ENCODE measurements around the gene S100A3. TPM values are rescaled to one million over a fixed set of nuclear protein-coding genes. Genes with fewer than 3 reads are reported as not detected.
"Not testable (repeated sequence)": the region's sequence is repeated elsewhere in the genome, so short reads cannot be mapped to it uniquely, and the experiment has no call there.

The S100A3 gene
- total RNA-seq, 6 experiments from 2014 or later = 0.29 TPM; not detected in 5

- DNase-seq (no peak), ATAC-seq (no peak)
- no peak overlapping the region for H3K4me3 ChIP-seq
- TF ChIP-seq CTCF (IDR thresholded peaks at IDR 0.05) (no peak), POLR2A (IDR thresholded peaks at IDR 0.05) (no peak)
- H3K27me3 ChIP-seq = no peaks in the 10 kb centered on the region
- no peak overlapping the region for H3K27ac ChIP-seq
- H3K36me3 ChIP-seq = no peaks in the 10 kb centered on the region
- no peaks in the 10 kb centered on the region for H3K9me3 ChIP-seq
- no CpG with 5 or more reads among the region's 7 CpGs for WGBS (ENCODE audit: insufficient coverage, low coverage, low lambda C conversion rate, missing lambda C conversion rate)
- peaks cover 0 to 7% (median 0%) of the 10 kb centered on the region in 4 donors for H3K4me1 ChIP-seq
- intact Hi-C loops (cut with DNase I) = loop anchor here in 1 of 2 donors (10.0 kb wide), 1 partner anchor 49 kb away; no protein-coding TSS in a partner anchor
Measured at GRCh38 chr1:153563991-153564390, 14.9 kb upstream of the S100A3 start.

- Histone ChIP-seq H3K4me1 (peaks cover 0 to 3% (median 0%) of the 10 kb centered on the region in 4 donors), H3K27me3 (no peaks in the 10 kb centered on the region), H3K36me3 (no peaks in the 10 kb centered on the region), H3K27ac (no peak overlapping the region), H3K4me3 (no peak overlapping the region), H3K9me3 (no peaks in the 10 kb centered on the region)
- 49% methylated on average over 3 of the region's 6 CpGs for WGBS (ENCODE audit: insufficient coverage, low coverage, low lambda C conversion rate, missing lambda C conversion rate)
- TF ChIP-seq CTCF (IDR thresholded peaks at IDR 0.05) (no peak), POLR2A (IDR thresholded peaks at IDR 0.05) (no peak)
- no peak for ATAC-seq
- intact Hi-C loops (cut with DNase I) = loop anchor here in 1 of 2 donors (10.0 kb wide), 1 partner anchor 49 kb away; no protein-coding TSS in a partner anchor
- DNase-seq = no peak
Measured at GRCh38 chr1:153563483-153563901, 14.4 kb upstream of the S100A3 start.

- WGBS (ENCODE audit: insufficient coverage, low coverage, low lambda C conversion rate, missing lambda C conversion rate) = 95% methylated on average over 3 of the region's 3 CpGs
- intact Hi-C loops (cut with DNase I) = loop anchor here in 1 of 2 donors (10.0 kb wide), 1 partner anchor 47 kb away; no protein-coding TSS in a partner anchor
- ATAC-seq = not testable (repeated sequence)
Measured at GRCh38 chr1:153562021-153562420, 13.0 kb upstream of the S100A3 start.

GRCh38 chr1:153561466-153561985, 12.5 kb upstream of the S100A3 start:
- no peak overlapping the region for H3K27ac ChIP-seq
- intact Hi-C loops (cut with DNase I) = loop anchor here in 1 of 2 donors (10.0 kb wide), 1 partner anchor 47 kb away; no protein-coding TSS in a partner anchor
- TF ChIP-seq CTCF (IDR thresholded peaks at IDR 0.05) (no peak), POLR2A (IDR thresholded peaks at IDR 0.05) (no peak)
- no CpG with 5 or more reads among the region's 3 CpGs for whole genome bisulfite sequencing (ENCODE audit: insufficient coverage, low coverage, low lambda C conversion rate, missing lambda C conversion rate)
- H3K4me1 ChIP-seq = no peaks in the 10 kb centered on the region
- no peak overlapping the region for H3K4me3 ChIP-seq
- no peaks in the 10 kb centered on the region for H3K27me3 ChIP-seq
- no peaks in the 10 kb centered on the region for H3K9me3 ChIP-seq
- ATAC-seq (no peak), DNase-seq (no peak)
- no peaks in the 10 kb centered on the region for H3K36me3 ChIP-seq

More at GRCh38 chr1:153562021-153562420, 13.0 kb upstream of the S100A3 start:
- not testable (repeated sequence) for H3K36me3 ChIP-seq, H3K4me3 ChIP-seq, H3K27me3 ChIP-seq, H3K4me1 ChIP-seq, H3K9me3 ChIP-seq, DNase-seq, H3K27ac ChIP-seq

- intact Hi-C loops (cut with DNase I) = loop anchor here in 1 of 2 donors (10.0 kb wide), 1 partner anchor 46 kb away; no protein-coding TSS in a partner anchor
- no peaks in the 10 kb centered on the region for H3K4me1 ChIP-seq
- ATAC-seq (no peak), DNase-seq (no peak)
- H3K27ac ChIP-seq = no peak overlapping the region
- H3K9me3 ChIP-seq = no peaks in the 10 kb centered on the region
- no peaks in the 10 kb centered on the region for H3K27me3 ChIP-seq
- no peak overlapping the region for H3K4me3 ChIP-seq
- H3K36me3 ChIP-seq = no peaks in the 10 kb centered on the region
- 77% methylated on average over 10 of the region's 10 CpGs for WGBS (ENCODE audit: insufficient coverage, low coverage, low lambda C conversion rate, missing lambda C conversion rate)
- TF ChIP-seq POLR2A (IDR thresholded peaks at IDR 0.05) = no peak
- TF ChIP-seq CTCF (IDR thresholded peaks at IDR 0.05) = no peak
Measured at GRCh38 chr1:153560771-153561465, 11.9 kb upstream of the S100A3 start.

All from right lobe of liver (tissue), 6 donors.